SK-N-MC (cell line): Measurements from ENCODE around the gene WNT8B.

Source experiments
- EZH2 ChIP-seq: fragments of 200-600 bp; sonication (generic); IDR thresholded peaks from one replicate; pipeline ENCODE4 v1.6.1; 2017; ENCODE audit warnings: antibody characterized with exemption
- FOXP2 ChIP-seq: optimal IDR thresholded peaks from 2 replicates; pipeline ENCODE3; 2011; ENCODE audit warnings: mild to moderate bottlenecking, moderate library complexity; ENCODE audit not compliant: insufficient read depth; ENCODE audit errors: extremely low read length, control extremely low read depth
- POLR2AphosphoS5 ChIP-seq: IDR thresholded peaks from 2 replicates; pipeline ENCODE4 v1.6.1; 2012; ENCODE audit warnings: mild to moderate bottlenecking, low read depth, low read length, borderline replicate concordance

DNA sequence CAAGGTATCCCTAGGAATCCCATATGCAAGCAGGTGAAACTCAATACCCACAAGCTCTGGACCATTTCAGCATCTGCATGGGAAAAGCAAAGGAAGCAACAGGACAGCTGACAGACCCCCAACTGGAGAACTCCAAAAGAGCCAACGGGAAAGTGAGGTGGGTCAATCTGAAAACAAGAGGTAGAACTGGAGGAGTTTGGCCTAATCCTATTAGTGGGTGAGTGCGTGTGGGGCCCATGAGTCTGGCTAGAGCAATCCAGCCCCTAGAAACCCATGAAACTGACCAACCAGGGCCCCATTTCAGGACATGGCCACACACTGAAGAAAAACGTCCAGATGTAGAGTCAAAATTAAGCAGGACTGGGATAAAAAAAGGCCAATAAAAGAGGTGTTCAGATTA is 26.6 kb upstream of the WNT8B start:
- no peak for TF ChIP-seq EZH2
- no peak for TF ChIP-seq POLR2AphosphoS5
- TF ChIP-seq FOXP2: no peak
